SK-N-MC (cell line): ENCODE data around the gene HAUS5.

Source experiments
- EZH2 ChIP-seq: fragments of 200-600 bp; sonication (generic); IDR thresholded peaks from one replicate; pipeline ENCODE4 v1.6.1; 2017; ENCODE audit warnings: antibody characterized with exemption
- FOXP2 ChIP-seq: optimal IDR thresholded peaks from 2 replicates; pipeline ENCODE3; 2011; ENCODE audit warnings: mild to moderate bottlenecking, moderate library complexity; ENCODE audit not compliant: insufficient read depth; ENCODE audit errors: extremely low read length, control extremely low read depth
- POLR2AphosphoS5 ChIP-seq: IDR thresholded peaks from 2 replicates; pipeline ENCODE4 v1.6.1; 2012; ENCODE audit warnings: mild to moderate bottlenecking, low read depth, low read length, borderline replicate concordance

- TF ChIP-seq EZH2 (no peak), POLR2AphosphoS5 (no peak), FOXP2 (no peak)
These were observed 26.7 kb downstream of the HAUS5 start for GRCh38 chr19:35639321-35639639.
